A673 (cell line): Measurements from ENCODE around the gene EPB41L4B. TPM values are rescaled to one million over a fixed set of nuclear protein-coding genes. Genes with fewer than 3 reads are reported as not detected.
"Not testable (repeated sequence)": the region's sequence is repeated elsewhere in the genome, so short reads cannot be mapped to it uniquely, and the experiment has no call there.

Source experiments
- Bru-seq: library from RNA; stranded (reverse); fragments of 400-500 nt; gene quantifications from one replicate; lab custom pipeline; 2021; lab: Mats Ljungman, UMichigan
- BruChase-seq, 2 experiments: library from RNA; stranded (reverse); fragments of 400-500 nt; gene quantifications; one replicate each; lab custom pipeline; 2021; lab: Mats Ljungman, UMichigan
- BruUV-seq: library from RNA; stranded (reverse); fragments of 400-500 nt; replicated peaks from 2 replicates; lab custom pipeline; 2021; lab: Mats Ljungman, UMichigan
- CTCF ChIA-PET: fragments of 300-600 bp; sonication (Branson Sonifier 250); formaldehyde crosslinking; loops from one replicate; lab custom pipeline; 2022; ENCODE audit warnings: antibody characterized with exemption; lab: Charles Lee
- POLR2A ChIA-PET: fragments of 300-600 bp; sonication (Branson Sonifier 250); formaldehyde crosslinking; loops from one replicate; lab custom pipeline; 2022; ENCODE audit warnings: antibody characterized with exemption; ENCODE audit not compliant: low non-redundant PET; lab: Charles Lee
- DNase-seq: peaks from one replicate; pipeline ENCODE4 v3.0.0-alpha.2; 2015; ENCODE audit warnings: low spot score
- H3K27ac ChIP-seq: fragments of 200-600 bp; sonication (generic); 2 replicates; pipeline ENCODE4 v1.5.1; 2016; ENCODE audit warnings: mixed run types, low read depth, mild to moderate bottlenecking, mixed read lengths, antibody characterized with exemption, low read length; ENCODE audit not compliant: poor library complexity, severe bottlenecking
- H3K27me3 ChIP-seq: fragments of 200-600 bp; sonication (generic); replicated peaks from 2 replicates; pipeline ENCODE4 v1.6.1; 2017; ENCODE audit warnings: mixed run types, low read depth, mild to moderate bottlenecking, mixed read lengths, antibody characterized with exemption, low read length; ENCODE audit not compliant: insufficient read depth, poor library complexity
- H3K36me3 ChIP-seq: fragments of 200-600 bp; sonication (generic); 2 replicates; pipeline ENCODE4 v1.6.1; 2016; ENCODE audit warnings: mixed run types, mild to moderate bottlenecking, mixed read lengths, antibody characterized with exemption, low read length; ENCODE audit not compliant: insufficient read depth, poor library complexity, severe bottlenecking
- H3K4me1 ChIP-seq: fragments of 200-600 bp; sonication (generic); 2 replicates; pipeline ENCODE4 v1.6.1; 2017; ENCODE audit warnings: mixed run types, mild to moderate bottlenecking, mixed read lengths, antibody characterized with exemption, low read length; ENCODE audit not compliant: insufficient read depth, poor library complexity, severe bottlenecking
- H3K4me3 ChIP-seq: fragments of 200-600 bp; sonication (generic); 2 replicates; pipeline ENCODE4 v1.5.1; 2016; ENCODE audit warnings: low read depth, mixed run types, mild to moderate bottlenecking, mixed read lengths, low read length; ENCODE audit not compliant: poor library complexity, severe bottlenecking
- H3K9me3 ChIP-seq: fragments of 200-600 bp; sonication (generic); 2 replicates; pipeline ENCODE4 v1.6.1; 2016; ENCODE audit warnings: mixed run types, low read depth, mild to moderate bottlenecking, mixed read lengths, antibody characterized with exemption, low read length; ENCODE audit not compliant: poor library complexity, severe bottlenecking
- CTCF ChIP-seq: fragments of 300-800, 200-600 bp; sonication (generic); conservative IDR thresholded peaks from 2 replicates; pipeline ENCODE4 v1.5.1; 2017; ENCODE audit warnings: low read depth, mild to moderate bottlenecking, antibody characterized with exemption, low read length, moderate library complexity, mixed read lengths
- EZH2 ChIP-seq: fragments of 200-600 bp; sonication (generic); IDR thresholded peaks from 2 replicates; pipeline ENCODE4 v1.6.1; 2017; ENCODE audit warnings: borderline replicate concordance, low read depth, mild to moderate bottlenecking, mixed read lengths, antibody characterized with exemption, low read length; ENCODE audit not compliant: poor library complexity, severe bottlenecking
- intact Hi-C: fragments of 100-400 bp; cut with micrococcal nuclease; formaldehyde crosslinking; loops from one replicate; pipeline ENCODE4 v1.10.0; 2022; ENCODE audit not compliant: unreplicated experiment
- long read RNA-seq: library from polyadenylated mRNA; stranded (forward); transcript quantifications from one replicate; pipeline ENCODE4 v2.0.0, GENCODE V29; 2022
- total RNA-seq: library from RNA; stranded (reverse); gene quantifications from 2 replicates; pipeline ENCODE4 v1.2.3, GENCODE V29; 2021

Gene EPB41L4B
- total RNA-seq = 0.07 TPM in 1 of 2 replicates, not detected in the other
- Bru-seq, nascent RNA = percentile 5 among the genes with signal in this experiment
- percentile 4 among the genes with signal in this experiment for BruChase-seq, experiment 1, labeled RNA remaining after a 2-hour chase
- percentile 7 among the genes with signal in this experiment for BruChase-seq, experiment 2, labeled RNA remaining after a 6-hour chase
- long read RNA-seq = 0 reads

GRCh38 chr9:109320742-109321448 lies at the start of gene EPB41L4B:
TSS of gene EPB41L4B (minus strand) at chr9:109321059. CDS start at chr9:109320446, 613 bp downstream.
- TF ChIP-seq CTCF = peak; percentile 85
- TF ChIP-seq EZH2 = no peak
- peak within 1 kb of the TSS; percentile 33 for H3K4me3 ChIP-seq
- H3K36me3 ChIP-seq = no peaks in the 10 kb centered on the region
- DNase-seq = peak; percentile 73
- ChIA-PET CTCF (no interaction called here), POLR2A (no interaction called here)
- H3K27me3 ChIP-seq = peaks cover 69% of the 10 kb centered on the region
- no peaks in the 10 kb centered on the region for H3K9me3 ChIP-seq
- H3K4me1 ChIP-seq = no peaks in the 10 kb centered on the region
- BruUV-seq = no TSS peak
- intact Hi-C loops = loop anchor here (5.0 kb wide), 1 partner anchor 79 kb away; no protein-coding TSS in a partner anchor
- no peak within 1 kb of the TSS for H3K27ac ChIP-seq

DNA sequence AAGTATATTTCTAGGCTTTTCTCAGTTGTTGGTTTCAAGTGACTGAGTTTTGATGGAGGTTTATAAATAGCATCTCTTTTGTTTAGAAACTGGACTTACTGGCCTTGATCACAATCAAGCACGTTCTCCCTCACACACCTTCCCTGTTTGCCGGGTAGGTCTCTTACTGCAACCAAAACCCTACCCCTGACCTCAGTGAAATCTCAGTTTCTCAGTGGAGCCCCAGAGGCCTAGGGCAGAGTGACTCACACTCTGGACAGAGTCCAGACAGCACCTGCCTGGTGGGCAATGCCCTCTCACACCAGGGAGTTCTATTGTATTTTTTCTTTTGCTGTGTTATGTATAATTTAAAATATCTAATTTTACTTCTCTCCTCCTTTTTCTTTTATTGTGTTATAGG lies 48.4 kb upstream of the EPB41L4B start:
- intact Hi-C loops = no loop called here
- BruUV-seq = no TSS peak
- no peak for TF ChIP-seq EZH2
- TF ChIP-seq CTCF = no peak
- H3K4me1 ChIP-seq = no peaks in the 10 kb centered on the region
- H3K27ac ChIP-seq = no peak overlapping the region
- H3K27me3 ChIP-seq = no peaks in the 10 kb centered on the region
- no peaks in the 10 kb centered on the region for H3K9me3 ChIP-seq
- POLR2A ChIA-PET = interaction anchor here (0.7 kb wide), 1 partner anchor 894 kb away, joined by 3 read pairs; no protein-coding TSS in a partner anchor
- no peak for DNase-seq
- H3K36me3 ChIP-seq = no peaks in the 10 kb centered on the region
- H3K4me3 ChIP-seq = no peak overlapping the region
- CTCF ChIA-PET = no interaction called here

GRCh38 chr9:109360771-109361170 lies 39.9 kb upstream of the EPB41L4B start:
- ChIA-PET POLR2A (no interaction called here), CTCF (no interaction called here)
- no peak for TF ChIP-seq CTCF
- TF ChIP-seq EZH2 = no peak
- Histone ChIP-seq H3K4me1 (no peaks in the 10 kb centered on the region), H3K4me3 (no peak overlapping the region), H3K27ac (no peak overlapping the region), H3K9me3 (no peaks in the 10 kb centered on the region), H3K27me3 (no peaks in the 10 kb centered on the region), H3K36me3 (no peaks in the 10 kb centered on the region)
- intact Hi-C loops = no loop called here
- DNase-seq = no peak
- no TSS peak for BruUV-seq

DNA sequence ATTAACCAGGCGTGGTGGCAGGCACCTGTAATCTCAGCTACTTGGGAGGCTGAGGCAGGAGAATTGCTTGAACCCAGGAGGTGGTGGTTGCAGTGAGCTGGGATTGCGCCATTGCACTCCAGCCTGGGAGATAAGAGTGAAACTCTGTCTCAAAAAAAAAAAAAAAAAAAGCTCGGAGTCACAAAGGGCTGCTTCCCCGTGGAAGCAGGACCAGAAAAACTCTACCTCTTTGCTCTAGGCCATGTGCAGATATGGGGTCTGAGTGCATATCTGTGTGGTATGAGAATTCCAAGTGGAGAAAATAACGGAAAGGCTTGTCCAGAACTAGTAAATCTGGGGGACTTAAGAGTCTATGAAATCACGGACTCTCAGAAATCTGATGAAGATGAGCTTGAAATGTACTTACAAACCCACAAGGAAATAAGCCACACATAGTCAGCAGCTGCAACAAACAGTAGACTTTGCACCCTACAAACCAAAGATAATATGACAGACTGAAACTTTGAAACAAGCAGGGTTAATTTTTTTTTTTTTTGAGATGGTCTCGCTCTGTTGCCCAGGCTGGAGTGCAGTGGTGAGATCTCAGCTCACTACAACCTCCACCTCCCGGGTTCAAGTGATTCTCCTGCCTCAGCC lies 38.2 kb upstream of the EPB41L4B start:
- CTCF ChIA-PET, BruUV-seq, DNase-seq, H3K36me3 ChIP-seq, intact Hi-C loops, H3K4me3 ChIP-seq, H3K27me3 ChIP-seq, H3K9me3 ChIP-seq, H3K4me1 ChIP-seq, H3K27ac ChIP-seq, POLR2A ChIA-PET: not testable (repeated sequence)
